HG03045 (cell line): ENCODE results near the gene GHRL.

ENCODE experiments used
- ATAC-seq: cut with Tn5 transposase; IDR thresholded peaks from one replicate; pipeline ENCODE4 v1.9.1; 2021; ENCODE audit warnings: mild to moderate bottlenecking, moderate library complexity; ENCODE audit not compliant: unreplicated experiment

GHRL gene

GRCh38 chr3:10292505-10293419, at the start of gene GHRL:
Gene GHRL, minus strand, starts transcription at chr3:10292947. Its CDS starts 2,767 bp downstream, at chr3:10290180.
- peak; percentile 65 for ATAC-seq

- no peak for ATAC-seq
These were observed 49.2 kb upstream of the GHRL start for GRCh38 chr3:10341901-10342398.

GRCh38 chr3:10340476-10340875, 47.7 kb upstream of the GHRL start:
- ATAC-seq, result no peak

GRCh38 chr3:10340046-10340445, 47.3 kb upstream of the GHRL start:
- ATAC-seq, result no peak

GRCh38 chr3:10339376-10339955, 46.7 kb upstream of the GHRL start:
- no peak for ATAC-seq

GRCh38 chr3:10338591-10339353, 46.0 kb upstream of the GHRL start:
- no peak for ATAC-seq

- ATAC-seq, result no peak
These were observed 45.4 kb upstream of the GHRL start for GRCh38 chr3:10338164-10338470.

- no peak for ATAC-seq
These were observed 44.8 kb upstream of the GHRL start for GRCh38 chr3:10337323-10338163.

GRCh38 chr3:10336761-10337160, 44.0 kb upstream of the GHRL start:
- ATAC-seq, result no peak

- ATAC-seq, result no peak
These were observed 43.3 kb upstream of the GHRL start for GRCh38 chr3:10335871-10336622.

GRCh38 chr3:10335190-10335738, 42.5 kb upstream of the GHRL start:
- no peak for ATAC-seq

- no peak for ATAC-seq
These were observed 41.7 kb upstream of the GHRL start for GRCh38 chr3:10334459-10334858.

- no peak for ATAC-seq
These were observed 41.3 kb upstream of the GHRL start for GRCh38 chr3:10334042-10334441.

GRCh38 chr3:10333349-10333650, 40.6 kb upstream of the GHRL start:
- no peak for ATAC-seq

- ATAC-seq, result no peak
These were observed 40.0 kb upstream of the GHRL start for GRCh38 chr3:10332481-10333348.

GRCh38 chr3:10331320-10331719, 38.6 kb upstream of the GHRL start:
- ATAC-seq, result no peak

GRCh38 chr3:10330319-10330718, 37.6 kb upstream of the GHRL start:
- no peak for ATAC-seq

GRCh38 chr3:10329495-10330015, 36.8 kb upstream of the GHRL start:
- ATAC-seq, result no peak
